ENCODE data around the gene MC2R.
"Not testable (repeated sequence)": the region's sequence is repeated elsewhere in the genome, so short reads cannot be mapped to it uniquely, and the experiment has no call there.

DNA sequence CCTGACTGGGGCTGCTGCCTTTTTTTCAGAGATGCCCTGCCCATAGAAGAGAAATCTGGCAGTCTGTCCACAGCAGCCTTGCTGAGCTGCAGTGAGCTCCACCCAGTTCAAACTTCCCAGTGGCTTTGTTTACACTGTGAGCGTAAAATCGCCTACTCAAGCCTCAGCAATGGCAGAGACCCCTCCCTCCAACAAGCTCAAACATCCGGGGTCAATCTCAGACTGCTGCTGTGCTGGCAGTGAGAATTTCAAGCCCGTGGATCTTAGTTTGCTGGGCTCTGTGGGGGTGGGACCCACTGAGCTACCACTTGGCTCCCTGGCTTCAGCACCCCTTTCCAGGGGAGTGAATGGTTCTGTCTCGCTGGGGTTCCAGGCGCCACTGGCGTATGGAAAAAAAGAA lies 52.4 kb downstream of the MC2R start:
- TF ChIP-seq POLR2A (IDR thresholded peaks at IDR 0.05): not testable (repeated sequence)
- TF ChIP-seq, protein P1, sequence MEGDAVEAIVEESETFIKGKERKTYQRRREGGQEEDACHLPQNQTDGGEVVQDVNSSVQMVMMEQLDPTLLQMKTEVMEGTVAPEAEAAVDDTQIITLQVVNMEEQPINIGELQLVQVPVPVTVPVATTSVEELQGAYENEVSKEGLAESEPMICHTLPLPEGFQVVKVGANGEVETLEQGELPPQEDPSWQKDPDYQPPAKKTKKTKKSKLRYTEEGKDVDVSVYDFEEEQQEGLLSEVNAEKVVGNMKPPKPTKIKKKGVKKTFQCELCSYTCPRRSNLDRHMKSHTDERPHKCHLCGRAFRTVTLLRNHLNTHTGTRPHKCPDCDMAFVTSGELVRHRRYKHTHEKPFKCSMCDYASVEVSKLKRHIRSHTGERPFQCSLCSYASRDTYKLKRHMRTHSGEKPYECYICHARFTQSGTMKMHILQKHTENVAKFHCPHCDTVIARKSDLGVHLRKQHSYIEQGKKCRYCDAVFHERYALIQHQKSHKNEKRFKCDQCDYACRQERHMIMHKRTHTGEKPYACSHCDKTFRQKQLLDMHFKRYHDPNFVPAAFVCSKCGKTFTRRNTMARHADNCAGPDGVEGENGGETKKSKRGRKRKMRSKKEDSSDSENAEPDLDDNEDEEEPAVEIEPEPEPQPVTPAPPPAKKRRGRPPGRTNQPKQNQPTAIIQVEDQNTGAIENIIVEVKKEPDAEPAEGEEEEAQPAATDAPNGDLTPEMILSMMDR (IDR thresholded peaks at IDR 0.05): not testable (repeated sequence)
